Liver (tissue), 9 donors: ENCODE results near the gene STK33. TPM values are rescaled to one million over a fixed set of nuclear protein-coding genes. Genes with fewer than 3 reads are reported as not detected.

Source experiments
- DNase-seq: peaks from one replicate; pipeline ENCODE4 v3.0.0-alpha.2; 2017; ENCODE audit warnings: low spot score
- H3K27ac ChIP-seq, 2 donors: one replicate each; pipeline ENCODE4 v1.7.0; 2013; ENCODE audit warnings: inconsistent platforms in 2 of 2, low read length in 2 of 2, control low read depth in 1 of 2, low read depth in 1 of 2, mild to moderate bottlenecking in 1 of 2
- H3K27me3 ChIP-seq, 4 donors: one replicate each; pipeline versions ENCODE4 v1.6.1 to v1.7.0; 2013; ENCODE audit warnings: low read length in 3 of 4, inconsistent platforms in 1 of 4, mild to moderate bottlenecking in 1 of 4, moderate library complexity in 1 of 4; ENCODE audit not compliant: control insufficient read depth in 4 of 4, insufficient read depth in 4 of 4
- H3K36me3 ChIP-seq, 4 donors: one replicate each; pipeline versions ENCODE4 v1.6.1 to v1.7.0; 2013; ENCODE audit warnings: low read length in 3 of 4, mild to moderate bottlenecking in 3 of 4, low read depth in 1 of 4, moderate library complexity in 1 of 4; ENCODE audit not compliant: control insufficient read depth in 4 of 4, insufficient read depth in 3 of 4
- H3K4me1 ChIP-seq, 4 donors: one replicate each; pipeline versions ENCODE4 v1.6.1 to v1.7.0; 2013; ENCODE audit warnings: low read length in 3 of 4, mild to moderate bottlenecking in 3 of 4, moderate library complexity in 1 of 4; ENCODE audit not compliant: control insufficient read depth in 4 of 4, insufficient read depth in 4 of 4
- H3K4me3 ChIP-seq, 3 donors: one replicate each; pipeline versions ENCODE4 v1.6.1 to v1.7.0; 2013; ENCODE audit warnings: low read length in 3 of 3, control low read depth in 1 of 3, low read depth in 1 of 3, mild to moderate bottlenecking in 1 of 3
- H3K9ac ChIP-seq, 2 donors: one replicate each; pipeline ENCODE4 v1.7.0; 2013; ENCODE audit warnings: low read length in 2 of 2, mild to moderate bottlenecking in 2 of 2, moderate library complexity in 2 of 2, control low read depth in 1 of 2, low read depth in 1 of 2
- H3K9me3 ChIP-seq, 4 donors: one replicate each; pipeline versions ENCODE4 v1.6.1 to v1.7.0; 2013; ENCODE audit warnings: low read length in 3 of 4; ENCODE audit not compliant: control insufficient read depth in 4 of 4
- ATF3 ChIP-seq: IDR thresholded peaks from 2 replicates; pipeline ENCODE4 v1.6.1; 2016; ENCODE audit warnings: antibody characterized with exemption
- CTCF ChIP-seq: fragments of 150-350 bp; IDR thresholded peaks from 2 replicates; pipeline ENCODE4 v1.5.1; 2017; ENCODE audit warnings: improper control_type of control experiment, low read depth, low read length; ENCODE audit not compliant: missing input control
- EGR1 ChIP-seq, 2 donors: IDR thresholded peaks; 2 replicates each; pipeline ENCODE4 v1.6.1; 2016 to 2018; ENCODE audit warnings: antibody characterized with exemption in 2 of 2, low read depth in 2 of 2
- FOXA1 ChIP-seq: IDR thresholded peaks from 2 replicates; pipeline ENCODE4 v1.6.1; 2016; ENCODE audit warnings: antibody characterized with exemption
- FOXA2 ChIP-seq: IDR thresholded peaks from 2 replicates; pipeline ENCODE4 v1.6.1; 2016; ENCODE audit warnings: antibody characterized with exemption
- GABPA ChIP-seq, 2 donors: IDR thresholded peaks in 1 of 2; conservative IDR thresholded peaks in 1 of 2; 2 replicates each; pipeline ENCODE4 v1.6.1; 2016; ENCODE audit warnings: antibody characterized with exemption in 2 of 2, mild to moderate bottlenecking in 1 of 2, moderate library complexity in 1 of 2
- HNF4A ChIP-seq, 2 donors: conservative IDR thresholded peaks; 2 replicates each; pipeline ENCODE4 v1.6.1; 2016; ENCODE audit warnings: antibody characterized with exemption in 2 of 2, mild to moderate bottlenecking in 2 of 2
- HNF4G ChIP-seq: IDR thresholded peaks from 2 replicates; pipeline ENCODE4 v1.6.1; 2016; ENCODE audit warnings: antibody characterized with exemption
- JUND ChIP-seq, 2 donors: IDR thresholded peaks; 2 replicates each; pipeline ENCODE4 v1.6.1; 2016; ENCODE audit warnings: antibody characterized with exemption in 2 of 2
- MAX ChIP-seq: IDR thresholded peaks from 2 replicates; pipeline ENCODE4 v1.6.1; 2016; ENCODE audit warnings: antibody characterized with exemption
- NR2F2 ChIP-seq: IDR thresholded peaks from 2 replicates; pipeline ENCODE4 v1.6.1; 2016; ENCODE audit warnings: antibody characterized with exemption
- RAD21 ChIP-seq, 2 donors: IDR thresholded peaks; 2 replicates each; pipeline ENCODE4 v1.6.1; 2016; ENCODE audit warnings: antibody characterized with exemption in 2 of 2, mild to moderate bottlenecking in 2 of 2
- REST ChIP-seq: IDR thresholded peaks from 2 replicates; pipeline ENCODE4 v1.6.1; 2016; ENCODE audit warnings: antibody characterized with exemption, mild to moderate bottlenecking
- RXRA ChIP-seq, 2 donors: IDR thresholded peaks; 2 replicates each; pipeline ENCODE4 v1.6.1; 2017 to 2018; ENCODE audit warnings: antibody characterized with exemption in 2 of 2, mild to moderate bottlenecking in 1 of 2
- SP1 ChIP-seq: IDR thresholded peaks from 2 replicates; pipeline ENCODE4 v1.6.1; 2018; ENCODE audit warnings: antibody characterized with exemption, mild to moderate bottlenecking
- TAF1 ChIP-seq: conservative IDR thresholded peaks from 2 replicates; pipeline ENCODE4 v1.6.1; 2016; ENCODE audit warnings: antibody characterized with exemption, mild to moderate bottlenecking
- YY1 ChIP-seq: IDR thresholded peaks from 2 replicates; pipeline ENCODE4 v1.6.1; 2016; ENCODE audit warnings: antibody characterized with exemption, mild to moderate bottlenecking
- ZBTB33 ChIP-seq: IDR thresholded peaks from 2 replicates; pipeline ENCODE4 v1.6.1; 2016; ENCODE audit warnings: antibody characterized with exemption
- WGBS: extraction: QIAGEN DNeasy Blood & Tissue Kit; methylation state at CpG from one replicate; pipeline ENCODE4 v1.1.7; 2013; 5-methylcytosine and 5-hydroxymethylcytosine counted together
- polyA plus RNA-seq, 2 donors: library from polyadenylated mRNA; stranded (reverse) in 1 of 2; unstranded in 1 of 2; fragments of 200-250 nt in 1 of 2; fragments of >200 nt in 1 of 2; fragmentation: Nextera tagmentation in 1 of 2; extraction: Ambion mirVana in 1 of 2; gene quantifications; one replicate each; pipeline versions ENCODE4 v1.2.1 to v1.2.3, GENCODE V29; 2013 to 2015
- total RNA-seq, 2 donors: library from RNA; depleted of rRNA; stranded (reverse); fragments of >200 nt; gene quantifications; one replicate each; pipeline ENCODE4 v1.2.3, GENCODE V29; 2014
- donor health status: healthy.
- donor health status: healthy.
- donor health status: healthy.
- donor health status: healthy.
- donor health status: healthy.

Gene STK33
- total and polyA plus RNA-seq, 4 donors, result 0.09 to 1.1 (median 0.52) TPM

GRCh38 chr11:8487261-8487660 lies 106.8 kb downstream of the STK33 start (continued):
- TF ChIP-seq YY1, result no peak

GRCh38 chr11:8484251-8484650 lies 109.8 kb downstream of the STK33 start:
- Histone ChIP-seq H3K9ac (no peak overlapping the region), H3K27ac (no peak overlapping the region), H3K9me3 (no peaks in the 10 kb centered on the region), H3K4me3 (no peak overlapping the region), H3K36me3 (no peaks in the 10 kb centered on the region), H3K4me1 (no peaks in the 10 kb centered on the region), H3K27me3 (peaks cover 0 to 4% (median 0%) of the 10 kb centered on the region in 4 donors)
- WGBS, result 87% methylated on average over 3 of the region's 3 CpGs
- no peak for DNase-seq
- no peak for TF ChIP-seq GABPA (IDR thresholded peaks at IDR 0.05 in 1 of 2, conservative IDR thresholded peaks at IDR 0.05 in 1 of 2)
- no peak for TF ChIP-seq RXRA (IDR thresholded peaks at IDR 0.05)
- TF ChIP-seq ATF3, result no peak
- TF ChIP-seq JUND (IDR thresholded peaks at IDR 0.05), result no peak
- TF ChIP-seq CTCF, result no peak
- TF ChIP-seq ZBTB33, result no peak
- TF ChIP-seq YY1, result no peak
- no peak for TF ChIP-seq HNF4A (conservative IDR thresholded peaks at IDR 0.05)
- TF ChIP-seq MAX, result no peak
- TF ChIP-seq SP1, result no peak
- no peak for TF ChIP-seq NR2F2
- no peak for TF ChIP-seq TAF1
- no peak for TF ChIP-seq FOXA1
- no peak for TF ChIP-seq FOXA2
- TF ChIP-seq EGR1 (IDR thresholded peaks at IDR 0.05; ENCODE audit: low read depth in 2 of 2), result no peak
- TF ChIP-seq HNF4G, result no peak
- TF ChIP-seq REST, result no peak
- TF ChIP-seq RAD21 (IDR thresholded peaks at IDR 0.05), result no peak
